ENCODE results near the gene RAD21L1. TPM values are rescaled to one million over a fixed set of nuclear protein-coding genes. Genes with fewer than 3 reads are reported as not detected.

Gene RAD21L1
- total and polyA plus RNA-seq, 4 donors, result 0.02 to 0.23 TPM; not detected in 2

GRCh38 chr20:1232286-1233111 lies 6.7 kb downstream of the RAD21L1 start:
- Histone ChIP-seq H3K9ac (ENCODE audit: insufficient read depth in 1 of 2, low read length in 2 of 2) (no peak overlapping the region), H3K27ac (ENCODE audit: low read depth in 1 of 2, low read length in 1 of 2) (no peak overlapping the region), H3K27me3 (ENCODE audit: control insufficient read depth in 3 of 3, insufficient read depth in 3 of 3, low read length in 2 of 3) (peaks cover 0 to 35% (median 20%) of the 10 kb centered on the region in 3 donors), H3K4me1 (ENCODE audit: control insufficient read depth in 5 of 5, insufficient read depth in 5 of 5, low read length in 5 of 5) (peaks cover 0 to 14% (median 0%) of the 10 kb centered on the region in 5 donors), H3K4me3 (no peak overlapping the region), H3K9me3 (ENCODE audit: control insufficient read depth in 4 of 4, insufficient read depth in 3 of 4, low read length in 3 of 4) (no peaks in the 10 kb centered on the region), H3K36me3 (ENCODE audit: control insufficient read depth in 4 of 4, insufficient read depth in 4 of 4, low read length in 4 of 4) (no peaks in the 10 kb centered on the region)
- DNase-seq (peak in 2 of 3 donors; percentile 75 to 77), ATAC-seq (ENCODE audit: insufficient read depth, low FRiP score) (no peak)
- 76 to 87% methylated on average over 3 of the region's 3 CpGs for WGBS, 2 donors
- TF ChIP-seq CTCF (IDR thresholded peaks at IDR 0.05; ENCODE audit: control extremely low read depth, extremely low read depth), result no peak

- 86 to 94% methylated on average over 5 of the region's 5 CpGs for WGBS, 2 donors
- H3K9ac ChIP-seq (ENCODE audit: insufficient read depth in 1 of 2, low read length in 2 of 2), result no peak overlapping the region
- peaks cover 0 to 12% (median 0%) of the 10 kb centered on the region in 5 donors for H3K4me1 ChIP-seq (ENCODE audit: control insufficient read depth in 5 of 5, insufficient read depth in 5 of 5, low read length in 5 of 5)
- no peak for TF ChIP-seq CTCF (IDR thresholded peaks at IDR 0.05; ENCODE audit: control extremely low read depth, extremely low read depth)
- H3K4me3 ChIP-seq, result no peak overlapping the region
- ATAC-seq (ENCODE audit: insufficient read depth, low FRiP score) (no peak), DNase-seq (no peak)
- H3K27ac ChIP-seq (ENCODE audit: low read depth in 1 of 2, low read length in 1 of 2), result no peak overlapping the region
- no peaks in the 10 kb centered on the region for H3K36me3 ChIP-seq (ENCODE audit: control insufficient read depth in 4 of 4, insufficient read depth in 4 of 4, low read length in 4 of 4)
- H3K9me3 ChIP-seq (ENCODE audit: control insufficient read depth in 4 of 4, insufficient read depth in 3 of 4, low read length in 3 of 4), result no peaks in the 10 kb centered on the region
- peaks cover 0 to 6% (median 0%) of the 10 kb centered on the region in 3 donors for H3K27me3 ChIP-seq (ENCODE audit: control insufficient read depth in 3 of 3, insufficient read depth in 3 of 3, low read length in 2 of 3)
These were observed 14.7 kb downstream of the RAD21L1 start for GRCh38 chr20:1240549-1240948.

- DNase-seq (no peak), ATAC-seq (ENCODE audit: insufficient read depth, low FRiP score) (no peak)
- Histone ChIP-seq H3K27ac (ENCODE audit: low read depth in 1 of 2, low read length in 1 of 2) (no peak overlapping the region), H3K9me3 (ENCODE audit: control insufficient read depth in 4 of 4, insufficient read depth in 3 of 4, low read length in 3 of 4) (no peaks in the 10 kb centered on the region), H3K9ac (ENCODE audit: insufficient read depth in 1 of 2, low read length in 2 of 2) (no peak overlapping the region), H3K36me3 (ENCODE audit: control insufficient read depth in 4 of 4, insufficient read depth in 4 of 4, low read length in 4 of 4) (no peaks in the 10 kb centered on the region), H3K4me1 (ENCODE audit: control insufficient read depth in 5 of 5, insufficient read depth in 5 of 5, low read length in 5 of 5) (peaks cover 0 to 12% (median 0%) of the 10 kb centered on the region in 5 donors), H3K27me3 (ENCODE audit: control insufficient read depth in 3 of 3, insufficient read depth in 3 of 3, low read length in 2 of 3) (peaks cover 0 to 6% (median 0%) of the 10 kb centered on the region in 3 donors), H3K4me3 (no peak overlapping the region)
- TF ChIP-seq CTCF (IDR thresholded peaks at IDR 0.05; ENCODE audit: control extremely low read depth, extremely low read depth), result no peak
These were observed 15.6 kb downstream of the RAD21L1 start for GRCh38 chr20:1241456-1241855.

Measured in lung (tissue), 12 donors.